Nephron (organoid): ENCODE results near the gene VCP.

Experiments used
- H3K27ac Mint-ChIP-seq, 3 experiments: 2 replicates each; pipeline ENCODE4 v1.8.0; 2020; ENCODE audit warnings: mixed read lengths in 3 of 3, mild to moderate bottlenecking in 2 of 3, moderate library complexity in 1 of 3
- H3K27me3 Mint-ChIP-seq: 2 replicates; pipeline ENCODE4 v1.8.0; 2021; ENCODE audit warnings: low read depth, mild to moderate bottlenecking, moderate library complexity, mixed read lengths
- H3K36me3 Mint-ChIP-seq: 2 replicates; pipeline ENCODE4 v1.8.0; 2020; ENCODE audit warnings: low read depth, mixed read lengths
- H3K4me1 Mint-ChIP-seq: 2 replicates; pipeline ENCODE4 v1.8.0; 2020; ENCODE audit warnings: mixed read lengths
- H3K4me3 Mint-ChIP-seq, 3 experiments: 2 replicates each; pipeline ENCODE4 v1.8.0; 2020; ENCODE audit warnings: mild to moderate bottlenecking in 3 of 3, mixed read lengths in 3 of 3, moderate library complexity in 2 of 3
- H3K9me3 Mint-ChIP-seq: 2 replicates; pipeline ENCODE4 v1.8.0; 2020; ENCODE audit warnings: mixed read lengths
- CTCF ChIP-seq, 3 experiments: fragments of 200-600 bp; sonication (generic); IDR thresholded peaks; one replicate each; pipeline ENCODE4 v1.5.0; 2021; ENCODE audit warnings: antibody characterized with exemption in 3 of 3; ENCODE audit not compliant: unreplicated experiment in 3 of 3

The VCP gene

GRCh38 chr9:35096035-35096849 lies 23.8 kb upstream of the VCP start, which contains the start of gene PIGO:
Gene PIGO (minus strand): TSS chr9:35096591. CDS start chr9:35095565, 1,026 bp downstream.
- peak; percentile 78 to 89 (median 79) for TF ChIP-seq CTCF (IDR thresholded peaks at IDR 0.05; ENCODE audit: unreplicated experiment in 3 of 3)
- peak within 1 kb of the TSS; percentile 63 to 94 (median 90) for H3K27ac Mint-ChIP-seq
- H3K36me3 Mint-ChIP-seq: peaks cover 32% of the 10 kb centered on the region
- H3K9me3 Mint-ChIP-seq: no peaks in the 10 kb centered on the region
- H3K4me3 Mint-ChIP-seq: peak within 1 kb of the TSS; percentile 88 to 90 (median 89)
- H3K4me1 Mint-ChIP-seq: peaks cover 9% of the 10 kb centered on the region
- no peaks in the 10 kb centered on the region for H3K27me3 Mint-ChIP-seq

DNA sequence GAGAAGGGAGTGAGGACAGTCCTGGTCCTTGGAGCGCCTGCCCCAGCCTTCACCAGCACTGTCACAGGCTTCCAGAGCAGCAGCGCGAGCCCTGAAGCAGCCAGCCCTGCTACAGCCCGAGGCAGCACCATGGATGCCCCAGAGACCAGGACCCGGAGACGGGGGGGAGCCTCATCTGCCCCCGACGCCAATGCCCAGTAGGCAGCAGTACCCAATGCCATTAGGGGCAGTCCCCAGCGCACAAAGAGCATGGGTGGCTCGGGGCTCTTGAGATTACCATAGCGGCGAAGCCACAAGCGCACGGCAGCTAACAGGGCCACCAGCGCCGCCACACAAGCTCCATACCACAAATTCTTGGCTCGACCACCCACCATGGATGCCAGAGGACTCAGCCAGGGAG lies 19.1 kb upstream of the VCP start:
- Mint-ChIP-seq H3K4me1 (peaks cover 5% of the 10 kb centered on the region), H3K4me3 (no peak overlapping the region), H3K27ac (no peak overlapping the region), H3K9me3 (no peaks in the 10 kb centered on the region), H3K27me3 (no peaks in the 10 kb centered on the region), H3K36me3 (peaks cover 42% of the 10 kb centered on the region)
- TF ChIP-seq CTCF (IDR thresholded peaks at IDR 0.05; ENCODE audit: unreplicated experiment in 3 of 3): no peak

- peaks cover 42% of the 10 kb centered on the region for H3K36me3 Mint-ChIP-seq
- no peaks in the 10 kb centered on the region for H3K27me3 Mint-ChIP-seq
- H3K4me3 Mint-ChIP-seq: no peak overlapping the region
- H3K9me3 Mint-ChIP-seq: no peaks in the 10 kb centered on the region
- TF ChIP-seq CTCF (IDR thresholded peaks at IDR 0.05; ENCODE audit: unreplicated experiment in 3 of 3): no peak
- no peaks in the 10 kb centered on the region for H3K4me1 Mint-ChIP-seq
- no peak overlapping the region for H3K27ac Mint-ChIP-seq
These were observed 17.0 kb upstream of the VCP start for GRCh38 chr9:35089434-35089833.

DNA sequence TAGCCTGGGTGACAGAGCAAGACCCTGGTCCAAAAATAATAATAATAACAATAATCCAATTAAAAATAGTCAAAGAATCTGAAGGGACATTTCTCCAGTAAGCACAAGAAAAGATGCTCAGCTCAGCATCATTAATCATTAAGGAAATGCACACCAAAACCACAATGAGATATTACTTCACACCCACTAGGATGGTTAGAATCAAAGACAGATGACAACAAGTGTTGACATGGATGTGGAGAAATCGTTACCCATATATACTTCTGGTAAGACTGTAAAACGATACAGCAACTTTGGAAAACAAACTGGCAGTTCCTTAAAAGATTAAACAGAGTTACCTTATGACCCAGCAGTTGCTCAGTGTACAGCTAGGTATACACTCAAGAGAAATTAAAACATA lies 12.7 kb upstream of the VCP start:
- Mint-ChIP-seq H3K27ac (no peak overlapping the region), H3K9me3 (no peaks in the 10 kb centered on the region), H3K4me1 (peaks cover 3% of the 10 kb centered on the region), H3K4me3 (no peak overlapping the region), H3K27me3 (no peaks in the 10 kb centered on the region), H3K36me3 (peaks cover 25% of the 10 kb centered on the region)
- TF ChIP-seq CTCF (IDR thresholded peaks at IDR 0.05; ENCODE audit: unreplicated experiment in 3 of 3): no peak

- H3K27me3 Mint-ChIP-seq: no peaks in the 10 kb centered on the region
- peaks cover 25% of the 10 kb centered on the region for H3K4me1 Mint-ChIP-seq
- TF ChIP-seq CTCF (IDR thresholded peaks at IDR 0.05; ENCODE audit: unreplicated experiment in 3 of 3): no peak
- peak within 1 kb of the TSS; percentile 81 to 98 (median 93) for H3K27ac Mint-ChIP-seq
- H3K9me3 Mint-ChIP-seq: no peaks in the 10 kb centered on the region
- H3K36me3 Mint-ChIP-seq: peaks cover 11% of the 10 kb centered on the region
- H3K4me3 Mint-ChIP-seq: peak within 1 kb of the TSS; percentile 93 to 96 (median 94)
These were observed 7.3 kb upstream of the VCP start, which contains the start of gene FANCG for GRCh38 chr9:35079426-35080341. Gene FANCG (minus strand): TSS chr9:35079942. CDS start chr9:35079524, 418 bp downstream.
